Vagina (tissue), 2 donors: ENCODE data around the gene EID2B.

ENCODE experiments used
- CTCF ChIP-seq, 3 experiments: fragments of 450-650 bp in 2 of 3; fragments of 200-600 bp in 1 of 3; sonication (generic) in 1 of 3; IDR thresholded peaks; one replicate each; pipeline ENCODE4 v1.5.1; 2017 to 2019; ENCODE audit warnings: antibody characterized with exemption in 3 of 3, mild to moderate bottlenecking in 2 of 3, moderate library complexity in 2 of 3
- POLR2A ChIP-seq, 2 donors: fragments of 450-650 bp; IDR thresholded peaks; one replicate each; pipeline ENCODE4 v1.6.1; 2017; ENCODE audit warnings: antibody characterized with exemption in 2 of 2, mild to moderate bottlenecking in 2 of 2, moderate library complexity in 2 of 2
- POLR2AphosphoS5 ChIP-seq, 2 donors: sonication (generic); formaldehyde crosslinking; IDR thresholded peaks; one replicate each; pipeline ENCODE4 v1.9.0; 2017; ENCODE audit warnings: antibody characterized with exemption in 2 of 2, mild to moderate bottlenecking in 2 of 2, low read depth in 1 of 2; ENCODE audit not compliant: insufficient read depth in 1 of 2

- TF ChIP-seq POLR2A (IDR thresholded peaks at IDR 0.05) (no peak), CTCF (IDR thresholded peaks at IDR 0.05) (no peak), POLR2AphosphoS5 (IDR thresholded peaks at IDR 0.05; ENCODE audit: insufficient read depth in 1 of 2, low read depth in 1 of 2) (no peak)
These were observed 26.0 kb upstream of the EID2B start for GRCh38 chr19:39558624-39559117.
